NCI-H82 treated with DMSO at 0.1 percent for 48 hours (cell line): ENCODE results near the gene EFNA3.

Experiments used
- DNase-seq: peaks from one replicate; lab custom pipeline; 2025; ENCODE audit not compliant: unreplicated experiment; lab: John Stamatoyannopoulos, UW

The EFNA3 gene

GRCh38 chr1:155066777-155067176 lies 11.9 kb upstream of the EFNA3 start:
- DNase-seq = no peak

GRCh38 chr1:155068599-155068998 lies 10.0 kb upstream of the EFNA3 start:
- no peak for DNase-seq

GRCh38 chr1:155069551-155070157 lies 9.0 kb upstream of the EFNA3 start:
- DNase-seq = peak; percentile 39

GRCh38 chr1:155070158-155070621 lies 8.4 kb upstream of the EFNA3 start:
- no peak for DNase-seq

GRCh38 chr1:155070721-155071569 lies 7.7 kb upstream of the EFNA3 start:
- peak; percentile 75 for DNase-seq

GRCh38 chr1:155071701-155072100 lies 6.9 kb upstream of the EFNA3 start:
- no peak for DNase-seq

GRCh38 chr1:155072531-155073289 lies 5.9 kb upstream of the EFNA3 start:
- no peak for DNase-seq

- DNase-seq = no peak
Measured at GRCh38 chr1:155073377-155074242, 5.0 kb upstream of the EFNA3 start.

GRCh38 chr1:155075535-155075934 lies 3.1 kb upstream of the EFNA3 start:
- DNase-seq = no peak

GRCh38 chr1:155076371-155076770 lies 2.3 kb upstream of the EFNA3 start:
- DNase-seq = no peak

- DNase-seq = no peak
Measured at GRCh38 chr1:155077346-155077745, 1.3 kb upstream of the EFNA3 start.

GRCh38 chr1:155077758-155078445 lies 735 bp upstream of the EFNA3 start:
- no peak for DNase-seq

GRCh38 chr1:155079210-155079486 lies 511 bp downstream of the EFNA3 start:
- DNase-seq = no peak

- DNase-seq = no peak
Measured at GRCh38 chr1:155079487-155080311, 1.1 kb downstream of the EFNA3 start.

- peak; percentile 77 for DNase-seq
Measured at GRCh38 chr1:155080312-155081228, 1.9 kb downstream of the EFNA3 start.

- no peak for DNase-seq
Measured at GRCh38 chr1:155081472-155082300, 3.0 kb downstream of the EFNA3 start.

- no peak for DNase-seq
Measured at GRCh38 chr1:155082301-155083051, 3.8 kb downstream of the EFNA3 start.
